ENCODE data around the gene CTPS2.
"Not testable (repeated sequence)": the region's sequence is repeated elsewhere in the genome, so short reads cannot be mapped to it uniquely, and the experiment has no call there.

CTPS2 gene

GRCh38 chrX:16594490-16594889 is 118.0 kb downstream of the CTPS2 start:
- DNase-seq = no peak

- DNase-seq = no peak
Measured at GRCh38 chrX:16593801-16594200, 118.7 kb downstream of the CTPS2 start.

- DNase-seq = no peak
Measured at GRCh38 chrX:16592194-16592770, 120.2 kb downstream of the CTPS2 start.

GRCh38 chrX:16589826-16590225 is 122.6 kb downstream of the CTPS2 start:
- no peak for DNase-seq

- DNase-seq = peak; percentile 1
Measured at GRCh38 chrX:16589211-16589610, 123.3 kb downstream of the CTPS2 start.

GRCh38 chrX:16588266-16588665 is 124.2 kb downstream of the CTPS2 start:
- no peak for DNase-seq

GRCh38 chrX:16587836-16588235 is 124.6 kb downstream of the CTPS2 start:
- no peak for DNase-seq

GRCh38 chrX:16586377-16587112 is 125.9 kb downstream of the CTPS2 start:
- DNase-seq = no peak

GRCh38 chrX:16585486-16586376 is 126.7 kb downstream of the CTPS2 start:
- DNase-seq = no peak

GRCh38 chrX:16580004-16580797 is 132.3 kb downstream of the CTPS2 start:
- DNase-seq = not testable (repeated sequence)

- DNase-seq = no peak
Measured at GRCh38 chrX:16579517-16579916, 133.0 kb downstream of the CTPS2 start.

GRCh38 chrX:16578218-16578617 is 134.3 kb downstream of the CTPS2 start:
- no peak for DNase-seq

GRCh38 chrX:16577483-16578029 is 134.9 kb downstream of the CTPS2 start:
- DNase-seq = no peak

- not testable (repeated sequence) for DNase-seq
Measured at GRCh38 chrX:16575388-16575787, 137.1 kb downstream of the CTPS2 start.

- DNase-seq = no peak
Measured at GRCh38 chrX:16573781-16574180, 138.7 kb downstream of the CTPS2 start.

- no peak for DNase-seq
Measured at GRCh38 chrX:16567681-16568080, 144.8 kb downstream of the CTPS2 start.

GRCh38 chrX:16566571-16566970 is 145.9 kb downstream of the CTPS2 start:
- DNase-seq = no peak

GRCh38 chrX:16560173-16560572 is 152.3 kb downstream of the CTPS2 start:
- DNase-seq = no peak

- DNase-seq = no peak
Measured at GRCh38 chrX:16559206-16559619, 153.3 kb downstream of the CTPS2 start.

- no peak for DNase-seq
Measured at GRCh38 chrX:16558489-16558888, 154.0 kb downstream of the CTPS2 start.

GRCh38 chrX:16552546-16552945 is 159.9 kb downstream of the CTPS2 start:
- DNase-seq = no peak

GRCh38 chrX:16547644-16548043 is 164.8 kb downstream of the CTPS2 start:
- DNase-seq = no peak

- no peak for DNase-seq
Measured at GRCh38 chrX:16544969-16545368, 167.5 kb downstream of the CTPS2 start.

All from activated CD4-positive, alpha-beta T cell treated with anti-CD3 and anti-CD28 coated beads, Interleukin-10, Interleukin-2, amounts not matched to agents 100 ng/mL and 50 ng/mL, durations not matched to agents 16 hours and 8 hours (primary cell).